Measurements from ENCODE around the gene PDCL2.

Gene PDCL2

GRCh38 chr4:55507612-55508011 lies 84.4 kb downstream of the PDCL2 start:
- Histone ChIP-seq H3K27ac (ENCODE audit: low read length) (no peak overlapping the region), H3K4me2 (ENCODE audit: low read depth, low read length) (no peak overlapping the region), H3K9me2 (replicated peaks; ENCODE audit: insufficient read depth, low read length) (no peaks in the 10 kb centered on the region), H3K36me3 (replicated peaks; ENCODE audit: insufficient read depth, low read length) (no peaks in the 10 kb centered on the region), H3K4me1 (ENCODE audit: low read length) (peaks cover 4% of the 10 kb centered on the region; the same call in 1 of the 2 replicates), H3K9ac (ENCODE audit: low read length) (no peak overlapping the region), H3K79me2 (ENCODE audit: low read length) (0 out of 2 replicates have a peak, but pooled peaks cover 3% of the 10 kb centered on the region), H2AFZ (ENCODE audit: low read length) (no peak overlapping the region), H3K4me3 (ENCODE audit: low read length) (no peak overlapping the region), H3F3A (ENCODE audit: insufficient read depth, low read length) (no peaks in the 10 kb centered on the region), H3K27me3 (replicated peaks; ENCODE audit: insufficient read depth, low read length) (no peaks in the 10 kb centered on the region), H4K20me1 (ENCODE audit: insufficient read depth, low read length) (no peaks in the 10 kb centered on the region), H3K9me3 (replicated peaks; ENCODE audit: insufficient read depth, low read length) (no peaks in the 10 kb centered on the region)
- TF ChIP-seq EZH2phosphoT487 (IDR thresholded peaks at IDR 0.05; ENCODE audit: low read length): no peak
- TF ChIP-seq, protein P1, sequence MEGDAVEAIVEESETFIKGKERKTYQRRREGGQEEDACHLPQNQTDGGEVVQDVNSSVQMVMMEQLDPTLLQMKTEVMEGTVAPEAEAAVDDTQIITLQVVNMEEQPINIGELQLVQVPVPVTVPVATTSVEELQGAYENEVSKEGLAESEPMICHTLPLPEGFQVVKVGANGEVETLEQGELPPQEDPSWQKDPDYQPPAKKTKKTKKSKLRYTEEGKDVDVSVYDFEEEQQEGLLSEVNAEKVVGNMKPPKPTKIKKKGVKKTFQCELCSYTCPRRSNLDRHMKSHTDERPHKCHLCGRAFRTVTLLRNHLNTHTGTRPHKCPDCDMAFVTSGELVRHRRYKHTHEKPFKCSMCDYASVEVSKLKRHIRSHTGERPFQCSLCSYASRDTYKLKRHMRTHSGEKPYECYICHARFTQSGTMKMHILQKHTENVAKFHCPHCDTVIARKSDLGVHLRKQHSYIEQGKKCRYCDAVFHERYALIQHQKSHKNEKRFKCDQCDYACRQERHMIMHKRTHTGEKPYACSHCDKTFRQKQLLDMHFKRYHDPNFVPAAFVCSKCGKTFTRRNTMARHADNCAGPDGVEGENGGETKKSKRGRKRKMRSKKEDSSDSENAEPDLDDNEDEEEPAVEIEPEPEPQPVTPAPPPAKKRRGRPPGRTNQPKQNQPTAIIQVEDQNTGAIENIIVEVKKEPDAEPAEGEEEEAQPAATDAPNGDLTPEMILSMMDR (IDR thresholded peaks at IDR 0.05; ENCODE audit: low read length): no peak
- no peak for TF ChIP-seq EZH2 (optimal IDR thresholded peaks at IDR 0.05; ENCODE audit: low read depth, low read length)
- DNase-seq: no peak
